Gastroesophageal sphincter (tissue), 4 donors: Measurements from ENCODE around the gene THEM5. TPM values are rescaled to one million over a fixed set of nuclear protein-coding genes. Genes with fewer than 3 reads are reported as not detected.

Experiments
- ATAC-seq: fragments of 150-250 bp; one replicate; pipeline ENCODE4 v1.9.1; 2016; ENCODE audit warnings: mild to moderate bottlenecking, moderate library complexity
- H3K27ac ChIP-seq, 4 donors: fragments of 200-600 bp; sonication (generic) in 3 of 4; 1 replicate in 3 of 4; 2 replicates in 1 of 4; pipeline ENCODE4 v1.5.1; 2016 to 2019
- H3K27me3 ChIP-seq: fragments of 200-600 bp; sonication (generic); one replicate; pipeline ENCODE4 v1.5.1; 2019
- H3K36me3 ChIP-seq, 2 donors: fragments of 200-600 bp; sonication (generic); one replicate each; pipeline ENCODE4 v1.5.1; 2019; ENCODE audit warnings: control low read depth in 1 of 2
- H3K4me1 ChIP-seq, 3 donors: fragments of 200-600 bp; sonication (generic); 1 replicate in 2 of 3; 2 replicates in 1 of 3; pipeline ENCODE4 v1.5.1; 2016 to 2019; ENCODE audit warnings: control low read depth in 2 of 3
- H3K4me3 ChIP-seq, 2 donors: fragments of 200-600 bp; sonication (generic); one replicate each; pipeline ENCODE4 v1.5.1; 2019; ENCODE audit warnings: mild to moderate bottlenecking in 1 of 2, moderate library complexity in 1 of 2
- H3K9me3 ChIP-seq, 3 donors: fragments of 200-600 bp; sonication (generic); one replicate each; pipeline ENCODE4 v1.5.1; 2017 to 2019; ENCODE audit warnings: control low read depth in 2 of 3
- EP300 ChIP-seq: sonication (generic); formaldehyde crosslinking; IDR thresholded peaks from one replicate; pipeline ENCODE4 v1.6.1; 2017; ENCODE audit warnings: antibody characterized with exemption, mild to moderate bottlenecking
- POLR2A ChIP-seq, 2 donors: fragments of 450-650 bp; IDR thresholded peaks; one replicate each; pipeline ENCODE4 v1.6.1; 2017; ENCODE audit warnings: antibody characterized with exemption in 2 of 2, mild to moderate bottlenecking in 2 of 2, moderate library complexity in 1 of 2
- POLR2AphosphoS5 ChIP-seq: sonication (generic); formaldehyde crosslinking; IDR thresholded peaks from one replicate; pipeline ENCODE4 v1.6.1; 2017; ENCODE audit warnings: antibody characterized with exemption
- WGBS, 2 donors: methylation state at CpG; one replicate each; pipeline ENCODE4 v1.1.5; 2018; ENCODE audit warnings: low coverage in 1 of 2; 5-methylcytosine and 5-hydroxymethylcytosine counted together
- total RNA-seq, 4 donors: library from RNA; depleted of rRNA; stranded (reverse); fragments of >200 nt; gene quantifications; one replicate each; pipeline ENCODE4 v1.1.0, GENCODE V29; 2016
- TF ChIP-seq, protein P1 (sequence below), 4 experiments: fragments of 200-600 bp in 2 of 4; fragments of 450-650 bp in 2 of 4; sonication (generic) in 1 of 4; IDR thresholded peaks; one replicate each; pipeline ENCODE4 v1.5.1; 2017 to 2019; ENCODE audit warnings: antibody characterized with exemption in 4 of 4, mild to moderate bottlenecking in 2 of 4, moderate library complexity in 2 of 4

Gene THEM5
- total RNA-seq, 4 donors from 2014 or later: not detected

DNA sequence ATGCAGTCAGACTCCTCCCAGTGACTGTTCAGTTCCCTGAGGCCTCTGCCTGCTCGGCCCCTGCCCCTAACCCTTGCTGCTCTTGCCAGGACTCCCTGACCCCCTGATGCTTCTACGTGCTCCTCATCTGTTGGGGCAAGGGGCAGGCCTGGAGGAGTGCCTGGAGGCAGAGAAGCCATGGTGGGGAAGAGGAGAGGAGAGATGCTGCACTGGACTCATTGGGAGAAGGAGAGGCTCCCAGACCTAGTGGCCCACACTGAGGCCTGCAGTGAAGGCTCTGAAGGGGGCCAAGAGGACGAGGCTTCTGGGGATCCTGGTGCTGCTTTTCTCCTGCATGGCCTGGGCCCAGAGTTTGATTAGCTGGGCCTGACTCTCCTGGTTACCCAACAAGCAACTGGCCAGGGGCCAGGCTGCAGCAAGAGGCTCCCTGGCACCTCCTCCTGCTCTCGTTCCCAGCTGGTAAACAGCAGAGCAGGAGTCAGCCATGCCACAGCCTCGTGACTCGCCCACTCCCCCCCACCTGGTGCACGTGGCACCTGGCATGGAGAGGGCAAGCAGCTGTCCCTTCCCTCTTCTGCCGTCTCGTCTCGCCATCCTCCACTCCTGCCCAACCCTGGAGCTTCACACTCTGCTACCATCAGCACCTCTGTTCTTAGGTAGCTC lies 21.1 kb downstream of the THEM5 start:
- H3K36me3 ChIP-seq: no peaks in the 10 kb centered on the region
- peak; percentile 64 for ATAC-seq
- H3K9me3 ChIP-seq: no peaks in the 10 kb centered on the region
- TF ChIP-seq POLR2A (IDR thresholded peaks at IDR 0.05): no peak
- TF ChIP-seq, protein P1, sequence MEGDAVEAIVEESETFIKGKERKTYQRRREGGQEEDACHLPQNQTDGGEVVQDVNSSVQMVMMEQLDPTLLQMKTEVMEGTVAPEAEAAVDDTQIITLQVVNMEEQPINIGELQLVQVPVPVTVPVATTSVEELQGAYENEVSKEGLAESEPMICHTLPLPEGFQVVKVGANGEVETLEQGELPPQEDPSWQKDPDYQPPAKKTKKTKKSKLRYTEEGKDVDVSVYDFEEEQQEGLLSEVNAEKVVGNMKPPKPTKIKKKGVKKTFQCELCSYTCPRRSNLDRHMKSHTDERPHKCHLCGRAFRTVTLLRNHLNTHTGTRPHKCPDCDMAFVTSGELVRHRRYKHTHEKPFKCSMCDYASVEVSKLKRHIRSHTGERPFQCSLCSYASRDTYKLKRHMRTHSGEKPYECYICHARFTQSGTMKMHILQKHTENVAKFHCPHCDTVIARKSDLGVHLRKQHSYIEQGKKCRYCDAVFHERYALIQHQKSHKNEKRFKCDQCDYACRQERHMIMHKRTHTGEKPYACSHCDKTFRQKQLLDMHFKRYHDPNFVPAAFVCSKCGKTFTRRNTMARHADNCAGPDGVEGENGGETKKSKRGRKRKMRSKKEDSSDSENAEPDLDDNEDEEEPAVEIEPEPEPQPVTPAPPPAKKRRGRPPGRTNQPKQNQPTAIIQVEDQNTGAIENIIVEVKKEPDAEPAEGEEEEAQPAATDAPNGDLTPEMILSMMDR (IDR thresholded peaks at IDR 0.05): no peak
- TF ChIP-seq POLR2AphosphoS5: peak; percentile 50
- TF ChIP-seq EP300: no peak
- H3K27ac ChIP-seq: no peak overlapping the region
- H3K4me1 ChIP-seq: peaks cover 0 to 36% (median 0%) of the 10 kb centered on the region in 3 donors
- peaks cover 19% of the 10 kb centered on the region for H3K27me3 ChIP-seq
- 18 to 80% methylated on average over 1 to 2 of the region's 10 CpGs for WGBS, 2 donors
- H3K4me3 ChIP-seq: no peak overlapping the region

DNA sequence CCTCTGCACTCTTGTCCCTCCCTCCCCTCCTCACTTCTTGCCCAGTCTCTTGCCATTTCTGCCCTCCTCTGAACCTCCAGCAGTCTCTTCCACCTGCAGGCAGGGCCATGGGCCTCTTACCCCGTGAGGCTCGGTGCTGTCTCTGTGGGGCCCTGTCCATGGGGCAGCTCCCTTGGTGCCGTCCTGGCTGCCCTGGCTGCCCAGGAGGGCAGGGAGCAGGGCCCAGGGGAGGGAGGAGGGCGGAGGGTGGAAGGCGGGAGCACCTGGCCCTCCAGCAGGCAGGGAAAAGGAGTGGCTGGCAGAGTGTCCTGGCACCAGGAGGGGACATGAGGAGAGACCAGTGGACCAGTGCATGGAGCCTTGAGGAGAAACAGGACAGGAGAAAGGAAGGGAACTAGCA lies 21.9 kb downstream of the THEM5 start, which contains the start of gene RORC:
Gene RORC, minus strand, starts transcription at position 198 of the 400 bp plus-strand sequence. Its CDS starts 38 bp downstream, at position 160.
- Histone ChIP-seq H3K9me3 (no peaks in the 10 kb centered on the region), H3K36me3 (no peaks in the 10 kb centered on the region), H3K27ac (no peak within 1 kb of the TSS), H3K4me1 (peaks cover 0 to 28% (median 0%) of the 10 kb centered on the region in 3 donors), H3K27me3 (peaks cover 13% of the 10 kb centered on the region), H3K4me3 (no peak within 1 kb of the TSS)
- ATAC-seq: no peak
- TF ChIP-seq, protein P1 (IDR thresholded peaks at IDR 0.05): no peak
- TF ChIP-seq POLR2A (IDR thresholded peaks at IDR 0.05): no peak
- WGBS, 2 donors: 83% methylated on average over 1 of the region's 5 CpGs; no CpG with 5 or more reads in 1 of the 2 donors

DNA sequence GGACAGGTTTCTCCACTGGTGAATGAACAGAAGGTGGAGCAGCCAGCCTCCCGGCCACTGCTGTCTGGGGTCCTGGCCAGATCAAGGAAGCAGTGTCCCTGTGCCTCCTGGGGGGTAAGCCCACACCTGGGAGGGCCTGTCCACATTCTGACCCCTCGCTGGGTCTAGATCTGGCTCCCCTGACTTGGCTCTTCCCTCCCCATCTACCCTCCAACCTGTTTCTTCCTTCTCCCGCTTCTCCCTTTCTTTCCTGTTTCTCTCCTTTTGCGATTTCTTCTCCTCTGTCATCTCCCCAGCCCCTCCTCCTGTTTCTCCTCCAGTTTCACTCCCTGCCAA lies 22.3 kb downstream of the THEM5 start:
- no peak overlapping the region for H3K4me3 ChIP-seq
- peaks cover 17% of the 10 kb centered on the region for H3K27me3 ChIP-seq
- H3K4me1 ChIP-seq: peaks cover 0 to 28% (median 0%) of the 10 kb centered on the region in 3 donors
- no peaks in the 10 kb centered on the region for H3K9me3 ChIP-seq
- no peak for TF ChIP-seq POLR2AphosphoS5
- TF ChIP-seq POLR2A (IDR thresholded peaks at IDR 0.05): no peak
- TF ChIP-seq, protein P1 (IDR thresholded peaks at IDR 0.05): no peak
- TF ChIP-seq EP300: no peak
- no peak overlapping the region for H3K27ac ChIP-seq
- 82% methylated on average over 4 of the region's 4 CpGs; no CpG with 5 or more reads in 1 of the 2 donors for WGBS, 2 donors
- no peaks in the 10 kb centered on the region for H3K36me3 ChIP-seq
- ATAC-seq: no peak

DNA sequence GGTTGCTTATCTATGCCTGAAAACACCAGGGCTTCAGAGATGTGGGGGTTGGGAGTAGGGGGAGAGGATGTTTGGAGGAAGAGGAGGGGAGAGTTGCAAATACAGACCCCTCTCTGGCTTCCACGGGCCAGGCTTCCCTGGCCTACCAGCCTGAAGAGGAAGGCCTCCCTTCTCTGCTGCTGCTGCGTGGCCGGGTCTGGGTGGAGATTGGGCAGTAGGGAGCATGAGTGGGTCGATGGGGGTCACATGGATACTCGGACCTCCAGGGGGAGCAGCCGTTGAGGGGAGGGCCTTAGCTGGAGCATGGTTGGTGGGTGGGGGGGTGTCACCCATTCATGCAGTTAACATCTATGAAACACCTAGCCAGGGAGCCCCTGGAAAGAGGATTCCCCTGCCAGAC lies 23.5 kb downstream of the THEM5 start:
- peaks cover 16% of the 10 kb centered on the region for H3K27me3 ChIP-seq
- no peak overlapping the region for H3K4me3 ChIP-seq
- TF ChIP-seq, protein P1 (IDR thresholded peaks at IDR 0.05): no peak
- no peak for TF ChIP-seq POLR2AphosphoS5
- no peak for TF ChIP-seq EP300
- TF ChIP-seq POLR2A (IDR thresholded peaks at IDR 0.05): no peak
- no peak for ATAC-seq
- no peaks in the 10 kb centered on the region for H3K36me3 ChIP-seq
- H3K27ac ChIP-seq: no peak overlapping the region
- 0% methylated on average over 1 of the region's 6 CpGs; no CpG with 5 or more reads in 1 of the 2 donors for WGBS, 2 donors
- H3K4me1 ChIP-seq: peaks cover 0 to 28% (median 0%) of the 10 kb centered on the region in 3 donors
- H3K9me3 ChIP-seq: no peaks in the 10 kb centered on the region
